ENCODE data around the gene MAD1L1.

GRCh38 chr7:2146676-2147472 lies 85.9 kb downstream of the MAD1L1 start:
- TF ChIP-seq CTCF (conservative IDR thresholded peaks at IDR 0.05; ENCODE audit: low read depth, low read length) (no peak), BHLHE40 (IDR thresholded peaks at IDR 0.05; ENCODE audit: low read depth, low read length) (no peak)
